PFSK-1 (cell line): ENCODE data around the gene SOBP.

ENCODE experiments used
- FOXP2 ChIP-seq: optimal IDR thresholded peaks from 2 replicates; pipeline ENCODE3; 2011; ENCODE audit warnings: borderline replicate concordance, control low read depth, inconsistent platforms; ENCODE audit not compliant: insufficient read depth; ENCODE audit errors: extremely low read length, extremely low read depth
- POLR2AphosphoS5 ChIP-seq: IDR thresholded peaks from 2 replicates; pipeline ENCODE4 v1.6.1; 2012; ENCODE audit warnings: low read depth, mild to moderate bottlenecking, control low read depth, low read length, moderate library complexity
- REST ChIP-seq, 2 experiments: IDR thresholded peaks; 2 replicates each; pipeline versions ENCODE4 v1.6.1 to v1.8.0; 2011 to 2012; ENCODE audit warnings: low read depth in 2 of 2, low read length in 2 of 2, control low read depth in 1 of 2, inconsistent platforms in 1 of 2, mild to moderate bottlenecking in 1 of 2, moderate library complexity in 1 of 2; ENCODE audit not compliant: insufficient read depth in 1 of 2
- SIN3A ChIP-seq: IDR thresholded peaks from 2 replicates; pipeline ENCODE4 v1.6.1; 2012; ENCODE audit warnings: mild to moderate bottlenecking, low read length, moderate library complexity, borderline replicate concordance; ENCODE audit not compliant: insufficient read depth
- TAF1 ChIP-seq: IDR thresholded peaks from 2 replicates; pipeline ENCODE4 v1.6.1; 2012; ENCODE audit warnings: low read length, control low read depth, borderline replicate concordance; ENCODE audit not compliant: insufficient read depth

GRCh38 chr6:107513214-107513613 is 23.3 kb downstream of the SOBP start:
- TF ChIP-seq POLR2AphosphoS5 = no peak
- TF ChIP-seq REST (IDR thresholded peaks at IDR 0.05; ENCODE audit: insufficient read depth in 1 of 2, low read depth in 2 of 2, low read length in 2 of 2) = no peak
- TF ChIP-seq TAF1 = no peak
- TF ChIP-seq SIN3A = no peak
- no peak for TF ChIP-seq FOXP2
